NOMO-1 treated with DMSO at 0.1 percent for 48 hours (cell line): ENCODE results near the gene VWCE.
A peak's percentile ranks its signal among the peaks of the same experiment; 100 is the strongest.
"Not testable (repeated sequence)": the region's sequence is repeated elsewhere in the genome, so short reads cannot be mapped to it uniquely, and the experiment has no call there.

Source experiments
- DNase-seq: peaks from one replicate; lab custom pipeline; 2025; ENCODE audit not compliant: unreplicated experiment; lab: John Stamatoyannopoulos, UW

VWCE gene

GRCh38 chr11:61256710-61257482, 38.2 kb downstream of the VWCE start:
- DNase-seq = peak; percentile 27

GRCh38 chr11:61254403-61255025, 40.6 kb downstream of the VWCE start:
- peak; percentile 38 for DNase-seq

- DNase-seq = not testable (repeated sequence)
Measured at GRCh38 chr11:61252332-61252731, 42.8 kb downstream of the VWCE start.

- DNase-seq = not testable (repeated sequence)
Measured at GRCh38 chr11:61250796-61251765, 44.0 kb downstream of the VWCE start.

- DNase-seq = not testable (repeated sequence)
Measured at GRCh38 chr11:61249201-61249600, 45.9 kb downstream of the VWCE start.

- not testable (repeated sequence) for DNase-seq
Measured at GRCh38 chr11:61248071-61248470, 47.0 kb downstream of the VWCE start.

- not testable (repeated sequence) for DNase-seq
Measured at GRCh38 chr11:61245284-61245964, 49.7 kb downstream of the VWCE start.

- DNase-seq = not testable (repeated sequence)
Measured at GRCh38 chr11:61241526-61241925, 53.6 kb downstream of the VWCE start.

GRCh38 chr11:61240875-61241274, 54.2 kb downstream of the VWCE start, which contains the start of gene PGA5:
Gene PGA5, plus strand, starts transcription at chr11:61241175. Its CDS starts 52 bp downstream, at chr11:61241227.
- not testable (repeated sequence) for DNase-seq

GRCh38 chr11:61240288-61240687, 54.8 kb downstream of the VWCE start:
- not testable (repeated sequence) for DNase-seq

GRCh38 chr11:61237130-61237529, 58.0 kb downstream of the VWCE start:
- DNase-seq = not testable (repeated sequence)

- DNase-seq = not testable (repeated sequence)
Measured at GRCh38 chr11:61232548-61233145, 62.5 kb downstream of the VWCE start.

GRCh38 chr11:61231585-61231984, 63.5 kb downstream of the VWCE start:
- DNase-seq = not testable (repeated sequence)

- not testable (repeated sequence) for DNase-seq
Measured at GRCh38 chr11:61231033-61231432, 64.1 kb downstream of the VWCE start.

GRCh38 chr11:61229458-61229857, 65.7 kb downstream of the VWCE start:
- not testable (repeated sequence) for DNase-seq

- DNase-seq = not testable (repeated sequence)
Measured at GRCh38 chr11:61226457-61227137, 68.5 kb downstream of the VWCE start.

- not testable (repeated sequence) for DNase-seq
Measured at GRCh38 chr11:61222692-61223091, 72.4 kb downstream of the VWCE start.

- DNase-seq = not testable (repeated sequence)
Measured at GRCh38 chr11:61222047-61222446, 73.1 kb downstream of the VWCE start, which contains the start of gene PGA4. Gene PGA4, plus strand, starts transcription at chr11:61222347. Its CDS starts 54 bp downstream, at chr11:61222401.

GRCh38 chr11:61219016-61219415, 76.1 kb downstream of the VWCE start:
- DNase-seq = not testable (repeated sequence)
